ENCODE results near the gene ANKRD33.

GRCh38 chr12:51905471-51906429, 17.8 kb downstream of the ANKRD33 start:
- TF ChIP-seq CTCF (IDR thresholded peaks at IDR 0.05) (no peak), EZH2phosphoT487 (IDR thresholded peaks at IDR 0.05; ENCODE audit: borderline replicate concordance, low read depth) (no peak), MAX (IDR thresholded peaks at IDR 0.05; ENCODE audit: low read depth) (no peak), NFIC (IDR thresholded peaks at IDR 0.05; ENCODE audit: borderline replicate concordance) (no peak), GABPA (IDR thresholded peaks at IDR 0.05; ENCODE audit: low read depth) (no peak), RAD21 (IDR thresholded peaks at IDR 0.05; ENCODE audit: low read length) (no peak)

Data from SK-N-SH (cell line).